ENCODE measurements around the gene NAA10.

- TF ChIP-seq CTCF (IDR thresholded peaks at IDR 0.05 in 8 of 11, conservative IDR thresholded peaks at IDR 0.05 in 3 of 11) (no peak), POLR2AphosphoS5 (IDR thresholded peaks at IDR 0.05) (no peak)
Observed at GRCh38 chrX:153951683-153952372, 17.0 kb upstream of the NAA10 start.

Data from spleen (tissue), 7 donors.